ENCODE measurements around the gene MARCHF2.
"Not testable (repeated sequence)": the region's sequence is repeated elsewhere in the genome, so short reads cannot be mapped to it uniquely, and the experiment has no call there.

Gene MARCHF2

GRCh38 chr19:8376373-8376974, 36.6 kb upstream of the MARCHF2 start:
- not testable (repeated sequence) for H4K8ac ChIP-seq (ENCODE audit: low read length); H3K27me3 ChIP-seq (ENCODE audit: control insufficient read depth in 1 of 2, insufficient read depth in 1 of 2, low read length in 2 of 2); DNase-seq; H4K91ac ChIP-seq (ENCODE audit: low read length); H2BK15ac ChIP-seq (ENCODE audit: low read depth, poor library complexity, severe bottlenecking); H3K4me1 ChIP-seq (ENCODE audit: control insufficient read depth, insufficient read depth, low read depth, low read length); H3K27ac ChIP-seq (ENCODE audit: low read length, poor library complexity, severe bottlenecking); H3K4me2 ChIP-seq (ENCODE audit: low read length, poor library complexity, severe bottlenecking); H3K4me3 ChIP-seq (ENCODE audit: insufficient read depth in 1 of 2, low read depth in 1 of 2, low read length in 2 of 2); H2BK5ac ChIP-seq (ENCODE audit: low read depth, low read length, poor library complexity, severe bottlenecking); H2BK120ac ChIP-seq (ENCODE audit: low read depth, low read length); H2AFZ ChIP-seq (ENCODE audit: low read depth, low read length); H3K4ac ChIP-seq (ENCODE audit: low read depth in 1 of 2, low read length in 2 of 2); H3K9ac ChIP-seq (ENCODE audit: low read length); H2AK5ac ChIP-seq (ENCODE audit: low read length, severe bottlenecking); H2BK12ac ChIP-seq (ENCODE audit: low read length in 2 of 2); H3K79me1 ChIP-seq (replicated peaks; ENCODE audit: low read length, poor library complexity, severe bottlenecking); H3K9me3 ChIP-seq (ENCODE audit: control insufficient read depth, low read length); H3K23ac ChIP-seq (ENCODE audit: low read length in 2 of 2); H3K18ac ChIP-seq (ENCODE audit: low read depth in 1 of 2, low read length in 2 of 2); H3K14ac ChIP-seq (ENCODE audit: low read length in 2 of 2)
- WGBS, result 94% methylated on average over 9 of the region's 10 CpGs
- H3K36me3 ChIP-seq (ENCODE audit: control insufficient read depth in 1 of 2, insufficient read depth in 2 of 2, low read depth in 1 of 2, low read length in 2 of 2), result peaks cover 23 to 32% of the 10 kb centered on the region in 2 experiments

DNA sequence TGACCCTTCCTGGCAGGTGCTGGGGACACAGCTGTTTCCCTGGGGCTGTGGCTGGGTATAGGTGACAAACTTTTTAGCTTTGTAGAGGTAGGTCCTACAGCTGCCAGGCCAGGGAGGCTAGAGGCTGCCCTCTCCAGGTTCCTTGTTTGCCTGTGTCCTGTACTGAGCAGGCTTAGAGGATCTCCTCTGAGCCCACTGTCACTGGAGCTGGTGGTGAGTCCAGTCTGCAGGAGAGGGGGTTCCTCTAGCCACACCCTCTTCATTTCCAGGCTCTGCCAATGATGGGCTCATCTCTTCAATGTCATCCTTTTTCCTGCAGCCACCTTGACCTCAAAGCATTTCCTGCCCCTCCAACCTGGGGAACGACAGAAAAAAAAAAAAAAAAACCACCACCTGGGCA, 35.5 kb upstream of the MARCHF2 start:
- Histone ChIP-seq H2BK12ac (ENCODE audit: low read length in 2 of 2) (no peak overlapping the region), H3K36me3 (ENCODE audit: control insufficient read depth in 1 of 2, insufficient read depth in 2 of 2, low read depth in 1 of 2, low read length in 2 of 2) (peaks cover 20 to 29% of the 10 kb centered on the region in 2 experiments), H2AFZ (ENCODE audit: low read depth, low read length) (no peak overlapping the region), H2AK5ac (ENCODE audit: low read length, severe bottlenecking) (no peak overlapping the region), H4K8ac (ENCODE audit: low read length) (no peak overlapping the region), H3K14ac (ENCODE audit: low read length in 2 of 2) (no peak overlapping the region), H3K4me1 (ENCODE audit: control insufficient read depth, insufficient read depth, low read depth, low read length) (peaks cover 5% of the 10 kb centered on the region), H3K4me3 (ENCODE audit: insufficient read depth in 1 of 2, low read depth in 1 of 2, low read length in 2 of 2) (no peak overlapping the region), H2BK15ac (ENCODE audit: low read depth, poor library complexity, severe bottlenecking) (no peak overlapping the region), H3K27ac (ENCODE audit: low read length, poor library complexity, severe bottlenecking) (no peak overlapping the region), H2BK5ac (ENCODE audit: low read depth, low read length, poor library complexity, severe bottlenecking) (no peak overlapping the region), H3K79me1 (replicated peaks; ENCODE audit: low read length, poor library complexity, severe bottlenecking) (peaks cover 6% of the 10 kb centered on the region), H3K4ac (ENCODE audit: low read depth in 1 of 2, low read length in 2 of 2) (no peak overlapping the region), H3K4me2 (ENCODE audit: low read length, poor library complexity, severe bottlenecking) (no peak overlapping the region), H3K9ac (ENCODE audit: low read length) (no peak overlapping the region), H3K23ac (ENCODE audit: low read length in 2 of 2) (no peak overlapping the region), H4K91ac (ENCODE audit: low read length) (no peak overlapping the region), H3K27me3 (ENCODE audit: control insufficient read depth in 1 of 2, insufficient read depth in 1 of 2, low read length in 2 of 2) (no peaks in the 10 kb centered on the region), H3K9me3 (ENCODE audit: control insufficient read depth, low read length) (no peaks in the 10 kb centered on the region), H3K18ac (ENCODE audit: low read depth in 1 of 2, low read length in 2 of 2) (no peak overlapping the region), H2BK120ac (ENCODE audit: low read depth, low read length) (no peak overlapping the region)
- WGBS, result no CpG with 5 or more reads among the region's 1 CpG
- no peak for DNase-seq

GRCh38 chr19:8379156-8379891, 33.8 kb upstream of the MARCHF2 start:
- not testable (repeated sequence) for H2BK12ac ChIP-seq (ENCODE audit: low read length in 2 of 2); H3K18ac ChIP-seq (ENCODE audit: low read depth in 1 of 2, low read length in 2 of 2); H3K79me1 ChIP-seq (replicated peaks; ENCODE audit: low read length, poor library complexity, severe bottlenecking); H3K4ac ChIP-seq (ENCODE audit: low read depth in 1 of 2, low read length in 2 of 2); H2BK5ac ChIP-seq (ENCODE audit: low read depth, low read length, poor library complexity, severe bottlenecking); H2BK120ac ChIP-seq (ENCODE audit: low read depth, low read length); DNase-seq; H3K27me3 ChIP-seq (ENCODE audit: control insufficient read depth in 1 of 2, insufficient read depth in 1 of 2, low read length in 2 of 2); H3K14ac ChIP-seq (ENCODE audit: low read length in 2 of 2); H4K8ac ChIP-seq (ENCODE audit: low read length); H3K4me3 ChIP-seq (ENCODE audit: insufficient read depth in 1 of 2, low read depth in 1 of 2, low read length in 2 of 2); H3K23ac ChIP-seq (ENCODE audit: low read length in 2 of 2); H4K91ac ChIP-seq (ENCODE audit: low read length); H2AK5ac ChIP-seq (ENCODE audit: low read length, severe bottlenecking); H3K4me2 ChIP-seq (ENCODE audit: low read length, poor library complexity, severe bottlenecking); H3K9ac ChIP-seq (ENCODE audit: low read length); H3K4me1 ChIP-seq (ENCODE audit: control insufficient read depth, insufficient read depth, low read depth, low read length); H2AFZ ChIP-seq (ENCODE audit: low read depth, low read length); H3K27ac ChIP-seq (ENCODE audit: low read length, poor library complexity, severe bottlenecking); H2BK15ac ChIP-seq (ENCODE audit: low read depth, poor library complexity, severe bottlenecking); H3K9me3 ChIP-seq (ENCODE audit: control insufficient read depth, low read length)
- H3K36me3 ChIP-seq (ENCODE audit: control insufficient read depth in 1 of 2, insufficient read depth in 2 of 2, low read depth in 1 of 2, low read length in 2 of 2), result peaks cover 5 to 15% of the 10 kb centered on the region in 2 experiments
- 96% methylated on average over 12 of the region's 13 CpGs for WGBS

DNA sequence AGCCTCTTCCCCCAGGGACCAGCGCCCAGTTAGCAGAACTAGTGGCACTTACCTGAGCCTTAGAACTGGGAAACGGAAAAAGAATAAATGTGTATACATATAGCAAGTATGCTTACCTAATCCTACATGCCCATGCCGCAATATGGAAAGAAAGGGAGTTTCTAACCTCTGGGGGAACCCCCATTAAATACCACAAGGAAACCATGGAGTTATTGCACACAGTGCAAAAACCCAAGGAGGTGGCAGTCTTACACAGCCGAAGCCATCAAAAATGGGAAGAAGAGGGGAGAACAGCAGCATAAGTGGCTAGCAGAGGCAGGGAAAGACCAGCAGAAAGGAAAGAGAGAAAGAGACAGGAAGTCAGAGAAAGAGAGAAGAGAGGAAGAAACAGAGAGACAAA, 28.5 kb upstream of the MARCHF2 start:
- not testable (repeated sequence) for H3K4me1 ChIP-seq (ENCODE audit: control insufficient read depth, insufficient read depth, low read depth, low read length); H3K36me3 ChIP-seq (ENCODE audit: control insufficient read depth in 1 of 2, insufficient read depth in 2 of 2, low read depth in 1 of 2, low read length in 2 of 2); H3K27ac ChIP-seq (ENCODE audit: low read length, poor library complexity, severe bottlenecking); H3K14ac ChIP-seq (ENCODE audit: low read length in 2 of 2); H4K91ac ChIP-seq (ENCODE audit: low read length); DNase-seq; H3K9ac ChIP-seq (ENCODE audit: low read length); H2BK5ac ChIP-seq (ENCODE audit: low read depth, low read length, poor library complexity, severe bottlenecking); H2BK120ac ChIP-seq (ENCODE audit: low read depth, low read length); H3K79me1 ChIP-seq (replicated peaks; ENCODE audit: low read length, poor library complexity, severe bottlenecking); H3K4me2 ChIP-seq (ENCODE audit: low read length, poor library complexity, severe bottlenecking); H3K4me3 ChIP-seq (ENCODE audit: insufficient read depth in 1 of 2, low read depth in 1 of 2, low read length in 2 of 2); H2BK12ac ChIP-seq (ENCODE audit: low read length in 2 of 2); H2AFZ ChIP-seq (ENCODE audit: low read depth, low read length); H3K9me3 ChIP-seq (ENCODE audit: control insufficient read depth, low read length); H3K18ac ChIP-seq (ENCODE audit: low read depth in 1 of 2, low read length in 2 of 2); H2AK5ac ChIP-seq (ENCODE audit: low read length, severe bottlenecking); H4K8ac ChIP-seq (ENCODE audit: low read length); H3K23ac ChIP-seq (ENCODE audit: low read length in 2 of 2); H2BK15ac ChIP-seq (ENCODE audit: low read depth, poor library complexity, severe bottlenecking); H3K27me3 ChIP-seq (ENCODE audit: control insufficient read depth in 1 of 2, insufficient read depth in 1 of 2, low read length in 2 of 2); H3K4ac ChIP-seq (ENCODE audit: low read depth in 1 of 2, low read length in 2 of 2)
- 56% methylated on average over 1 of the region's 4 CpGs for WGBS
